ENCODE results near the gene COLEC12.

The COLEC12 gene

GRCh38 chr18:382423-382984 lies 118.0 kb downstream of the COLEC12 start:
- DNase-seq: no peak

GRCh38 chr18:379681-380330 lies 120.7 kb downstream of the COLEC12 start:
- DNase-seq: no peak

GRCh38 chr18:378079-378478 lies 122.4 kb downstream of the COLEC12 start:
- DNase-seq: no peak

GRCh38 chr18:377088-377487 lies 123.4 kb downstream of the COLEC12 start:
- DNase-seq: no peak

- DNase-seq: no peak
Observed at GRCh38 chr18:376311-376710, 124.2 kb downstream of the COLEC12 start.

- no peak for DNase-seq
Observed at GRCh38 chr18:374721-375168, 125.8 kb downstream of the COLEC12 start.

- DNase-seq: no peak
Observed at GRCh38 chr18:373780-374179, 126.7 kb downstream of the COLEC12 start.

GRCh38 chr18:371609-371982 lies 128.9 kb downstream of the COLEC12 start:
- no peak for DNase-seq

- no peak for DNase-seq
Observed at GRCh38 chr18:370751-371608, 129.5 kb downstream of the COLEC12 start.

GRCh38 chr18:369224-370015 lies 131.1 kb downstream of the COLEC12 start:
- DNase-seq: no peak

- DNase-seq: no peak
Observed at GRCh38 chr18:366466-367061, 133.9 kb downstream of the COLEC12 start.

GRCh38 chr18:365651-366050 lies 134.8 kb downstream of the COLEC12 start:
- DNase-seq: no peak

GRCh38 chr18:364256-364826 lies 136.2 kb downstream of the COLEC12 start:
- DNase-seq: no peak

- no peak for DNase-seq
Observed at GRCh38 chr18:363301-364085, 137.0 kb downstream of the COLEC12 start.

- no peak for DNase-seq
Observed at GRCh38 chr18:362311-363290, 137.9 kb downstream of the COLEC12 start.

- no peak for DNase-seq
Observed at GRCh38 chr18:361941-362310, 138.6 kb downstream of the COLEC12 start.

- DNase-seq: no peak
Observed at GRCh38 chr18:361100-361732, 139.3 kb downstream of the COLEC12 start.

- no peak for DNase-seq
Observed at GRCh38 chr18:360676-361075, 139.8 kb downstream of the COLEC12 start.

- DNase-seq: no peak
Observed at GRCh38 chr18:356778-357177, 143.7 kb downstream of the COLEC12 start.

GRCh38 chr18:355678-356077 lies 144.8 kb downstream of the COLEC12 start:
- DNase-seq: no peak

Data from T-helper 9 cell (primary cell).